ENCODE data around the gene MSANTD1. TPM values are rescaled to one million over a fixed set of nuclear protein-coding genes. Genes with fewer than 3 reads are reported as not detected.

The MSANTD1 gene
- total RNA-seq, 1 experiment from 2014 or later, result 0.71 TPM

- TF ChIP-seq, protein P1, sequence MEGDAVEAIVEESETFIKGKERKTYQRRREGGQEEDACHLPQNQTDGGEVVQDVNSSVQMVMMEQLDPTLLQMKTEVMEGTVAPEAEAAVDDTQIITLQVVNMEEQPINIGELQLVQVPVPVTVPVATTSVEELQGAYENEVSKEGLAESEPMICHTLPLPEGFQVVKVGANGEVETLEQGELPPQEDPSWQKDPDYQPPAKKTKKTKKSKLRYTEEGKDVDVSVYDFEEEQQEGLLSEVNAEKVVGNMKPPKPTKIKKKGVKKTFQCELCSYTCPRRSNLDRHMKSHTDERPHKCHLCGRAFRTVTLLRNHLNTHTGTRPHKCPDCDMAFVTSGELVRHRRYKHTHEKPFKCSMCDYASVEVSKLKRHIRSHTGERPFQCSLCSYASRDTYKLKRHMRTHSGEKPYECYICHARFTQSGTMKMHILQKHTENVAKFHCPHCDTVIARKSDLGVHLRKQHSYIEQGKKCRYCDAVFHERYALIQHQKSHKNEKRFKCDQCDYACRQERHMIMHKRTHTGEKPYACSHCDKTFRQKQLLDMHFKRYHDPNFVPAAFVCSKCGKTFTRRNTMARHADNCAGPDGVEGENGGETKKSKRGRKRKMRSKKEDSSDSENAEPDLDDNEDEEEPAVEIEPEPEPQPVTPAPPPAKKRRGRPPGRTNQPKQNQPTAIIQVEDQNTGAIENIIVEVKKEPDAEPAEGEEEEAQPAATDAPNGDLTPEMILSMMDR (IDR thresholded peaks at IDR 0.05 in 2 of 3, conservative IDR thresholded peaks at IDR 0.05 in 1 of 3; ENCODE audit: borderline replicate concordance in 1 of 3, insufficient read depth in 1 of 3, low read depth in 2 of 3, low read length in 2 of 3), result no peak
These were observed 31.5 kb downstream of the MSANTD1 start (continued) for GRCh38 chr4:3280466-3280865.

- Histone ChIP-seq H3K9ac (ENCODE audit: low read length) (no peak overlapping the region), H4K20me1 (ENCODE audit: insufficient read depth) (no peaks in the 10 kb centered on the region), H3K79me2 (ENCODE audit: insufficient read depth, low read length) (no peaks in the 10 kb centered on the region), H3K36me3 (ENCODE audit: control insufficient read depth in 1 of 2, insufficient read depth in 2 of 2, low read length in 2 of 2) (no peaks in the 10 kb centered on the region), H3K27ac (ENCODE audit: low read depth, low read length) (no peak overlapping the region), H3K9me3 (ENCODE audit: control insufficient read depth in 1 of 2, insufficient read depth in 1 of 2, low read depth in 1 of 2, low read length in 2 of 2) (no peaks in the 10 kb centered on the region), H3K27me3 (ENCODE audit: insufficient read depth, low read length) (no peaks in the 10 kb centered on the region), H3K4me2 (ENCODE audit: low read length) (no peak overlapping the region), H3K4me3 (replicated peaks in 1 of 2; ENCODE audit: low read depth in 1 of 2, low read length in 2 of 2) (no peak overlapping the region), H2AFZ (ENCODE audit: low read depth, low read length, poor library complexity, severe bottlenecking) (no peak overlapping the region), H3K9me2 (ENCODE audit: insufficient read depth) (no peaks in the 10 kb centered on the region), H3K4me1 (ENCODE audit: control insufficient read depth in 1 of 2, insufficient read depth in 2 of 2, low read length in 2 of 2) (no peaks in the 10 kb centered on the region)
- no peak for ATAC-seq
- TF ChIP-seq SIN3A (IDR thresholded peaks at IDR 0.05; ENCODE audit: low read depth) (no peak), ATF3 (IDR thresholded peaks at IDR 0.05) (no peak), EZH2phosphoT487 (IDR thresholded peaks at IDR 0.05; ENCODE audit: borderline replicate concordance) (no peak), ZFX (IDR thresholded peaks at IDR 0.05) (no peak), CBX3 (IDR thresholded peaks at IDR 0.05; ENCODE audit: low read depth) (no peak), POLR2A (IDR thresholded peaks at IDR 0.05; ENCODE audit: borderline replicate concordance, extremely low read depth, insufficient read depth, insufficient read length) (no peak), ZNF274 (IDR thresholded peaks at IDR 0.05; ENCODE audit: low read depth, low read length) (no peak), EZH2 (IDR thresholded peaks at IDR 0.05) (no peak), JUND (IDR thresholded peaks at IDR 0.05) (no peak), SRF (IDR thresholded peaks at IDR 0.05; ENCODE audit: low read depth) (no peak), ZBTB33 (IDR thresholded peaks at IDR 0.05; ENCODE audit: extremely low read depth, insufficient replicate concordance, low read length) (no peak), SP1 (IDR thresholded peaks at IDR 0.05; ENCODE audit: low read depth) (no peak), EGR1 (IDR thresholded peaks at IDR 0.05; ENCODE audit: low read depth) (no peak), MAX (IDR thresholded peaks at IDR 0.05) (no peak), FOSL1 (IDR thresholded peaks at IDR 0.05; ENCODE audit: low read depth) (no peak), CEBPB (IDR thresholded peaks at IDR 0.05; ENCODE audit: low read depth) (no peak)
- ChIA-PET CTCF (no interaction called here), POLR2A (no interaction called here), RAD21 (ENCODE audit: low non-redundant PET in 1 of 2, low total read pairs in 2 of 2, uncharacterized antibody in 2 of 2, unreplicated experiment in 2 of 2) (no interaction called here)
- intact Hi-C loops (cut with micrococcal nuclease), result no loop called here
- no TSS peak for BruUV-seq (replicated peaks)
- no peak for DNase-seq (ENCODE audit: low read depth, low spot score)
These were observed 34.5 kb downstream of the MSANTD1 start for GRCh38 chr4:3283483-3283882.

Measured in HCT116 (cell line).